Immature natural killer cell (primary cell): ENCODE measurements around the gene UBR1. TPM values are rescaled to one million over a fixed set of nuclear protein-coding genes. Genes with fewer than 3 reads are reported as not detected.

Experiments
- DNase-seq, 3 donors: peaks; one replicate each; pipeline ENCODE4 v3.0.0; 2022; ENCODE audit warnings: mixed read lengths in 1 of 3
- H3K27ac Mint-ChIP-seq, 6 donors: one replicate each; pipeline ENCODE4 v1.8.0; 2020; ENCODE audit warnings: mixed read lengths in 6 of 6, mild to moderate bottlenecking in 5 of 6, inconsistent platforms in 4 of 6, moderate library complexity in 3 of 6
- H3K27me3 Mint-ChIP-seq, 3 donors: one replicate each; pipeline ENCODE4 v1.8.0; 2020 to 2021; ENCODE audit warnings: low read depth in 3 of 3, mild to moderate bottlenecking in 3 of 3, mixed read lengths in 3 of 3, moderate library complexity in 3 of 3, inconsistent platforms in 1 of 3
- H3K36me3 Mint-ChIP-seq, 3 donors: one replicate each; pipeline ENCODE4 v1.8.0; 2020; ENCODE audit warnings: mixed read lengths in 3 of 3, inconsistent platforms in 2 of 3, mild to moderate bottlenecking in 2 of 3
- H3K4me1 Mint-ChIP-seq, 2 donors: one replicate each; pipeline ENCODE4 v1.8.0; 2020; ENCODE audit warnings: inconsistent platforms in 2 of 2, mild to moderate bottlenecking in 2 of 2, mixed read lengths in 2 of 2, moderate library complexity in 1 of 2
- H3K4me3 Mint-ChIP-seq, 5 donors: one replicate each; pipeline ENCODE4 v1.8.0; 2020; ENCODE audit warnings: mild to moderate bottlenecking in 5 of 5, mixed read lengths in 5 of 5, inconsistent platforms in 3 of 5, moderate library complexity in 3 of 5
- H3K9me3 Mint-ChIP-seq, 6 donors: one replicate each; pipeline ENCODE4 v1.8.0; 2020; ENCODE audit warnings: mild to moderate bottlenecking in 6 of 6, mixed read lengths in 6 of 6, inconsistent platforms in 4 of 6, moderate library complexity in 3 of 6
- polyA plus RNA-seq, 3 donors: library from polyadenylated mRNA; unstranded; fragments of 300-500 nt; fragmentation: Illumina TruSeq; gene quantifications; one replicate each; pipeline ENCODE4 v1.2.3, GENCODE V29; 2021

The UBR1 gene
- polyA plus RNA-seq, 3 donors from 2014 or later = 12.1 to 26.5 (median 15.1) TPM

DNA sequence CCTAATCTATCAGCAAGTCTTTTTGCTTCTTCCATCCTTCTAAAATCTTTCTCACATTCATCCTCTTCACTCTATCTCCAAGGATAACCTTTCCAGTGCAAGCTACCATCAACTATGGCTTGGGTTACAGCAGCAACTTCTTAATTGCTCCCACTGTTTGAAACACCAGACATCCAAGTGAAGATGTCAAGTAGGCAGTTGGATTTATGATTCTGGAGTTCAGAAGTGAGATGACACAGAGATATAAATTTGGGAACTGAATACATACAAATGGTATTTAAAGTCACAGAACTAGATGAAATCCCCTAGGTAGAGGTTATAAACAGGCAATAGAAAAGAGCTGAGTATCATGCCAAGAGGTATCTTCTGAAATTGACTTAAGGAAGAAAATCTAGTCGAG lies 3.7 kb downstream of the UBR1 start:
- Mint-ChIP-seq H3K9me3 (no peaks in the 10 kb centered on the region), H3K27me3 (peaks cover 1 to 11% (median 9%) of the 10 kb centered on the region in 3 donors), H3K4me1 (peaks cover 65 to 93% of the 10 kb centered on the region in 2 donors), H3K27ac (peak overlapping the region in 5 of 6 donors; percentile 1 to 80 (median 53)), H3K36me3 (peaks cover 13 to 18% (median 18%) of the 10 kb centered on the region in 3 donors), H3K4me3 (no peak overlapping the region)
- DNase-seq = no peak

DNA sequence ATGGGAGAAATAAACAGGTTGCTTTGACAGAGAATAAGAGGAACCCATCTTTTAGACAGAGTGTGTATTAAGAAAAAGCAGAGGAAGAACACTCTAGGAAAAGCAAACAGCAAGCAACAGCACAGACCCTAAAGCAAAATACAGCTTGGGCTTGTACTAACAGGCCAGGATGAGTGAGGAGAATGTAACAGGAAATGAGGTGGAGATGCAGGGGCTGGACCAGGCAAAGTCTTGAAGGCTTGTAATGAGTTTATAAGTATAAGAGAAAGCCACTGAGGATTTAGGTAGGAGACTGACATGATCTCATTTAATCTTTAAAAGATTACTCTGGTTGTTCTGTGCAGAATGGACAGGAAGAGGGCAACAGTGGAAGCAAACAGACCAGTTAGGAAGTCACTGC lies 4.9 kb downstream of the UBR1 start:
- Mint-ChIP-seq H3K27me3 (peaks cover 1 to 8% (median 6%) of the 10 kb centered on the region in 3 donors), H3K4me3 (peak overlapping the region in 1 of 5 donors; percentile 37), H3K4me1 (peaks cover 63 to 92% of the 10 kb centered on the region in 2 donors), H3K36me3 (peaks cover 17 to 18% (median 18%) of the 10 kb centered on the region in 3 donors), H3K9me3 (no peaks in the 10 kb centered on the region), H3K27ac (peak overlapping the region in 4 of 6 donors; percentile 32 to 87 (median 62))
- DNase-seq = no peak

GRCh38 chr15:43099105-43099845 lies 6.6 kb downstream of the UBR1 start:
- Mint-ChIP-seq H3K9me3 (no peaks in the 10 kb centered on the region), H3K4me1 (peaks cover 63 to 92% of the 10 kb centered on the region in 2 donors), H3K4me3 (no peak overlapping the region), H3K27me3 (peaks cover 0 to 4% (median 1%) of the 10 kb centered on the region in 3 donors), H3K36me3 (peaks cover 18 to 19% (median 18%) of the 10 kb centered on the region in 3 donors), H3K27ac (no peak overlapping the region)
- no peak for DNase-seq

DNA sequence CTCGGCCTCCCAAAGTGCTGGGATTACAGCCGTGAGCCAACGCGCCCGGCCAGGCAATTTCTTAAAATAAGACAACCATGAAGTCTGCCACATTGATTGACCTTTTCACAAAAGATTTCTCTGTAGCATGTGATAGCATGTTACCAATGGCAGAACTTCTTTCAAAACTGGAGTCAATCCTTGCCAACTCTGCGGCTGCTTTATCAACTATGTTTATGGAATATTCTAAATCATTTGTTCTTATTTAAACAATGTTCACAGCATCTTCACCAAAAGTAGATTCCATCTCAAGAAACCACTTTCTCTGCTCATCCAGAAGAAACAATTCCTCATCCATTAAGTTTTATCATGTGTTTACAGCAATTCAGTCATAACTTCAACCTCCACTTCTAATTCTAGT lies 9.4 kb downstream of the UBR1 start:
- no peak for DNase-seq
- H3K27ac Mint-ChIP-seq = peak overlapping the region in 2 of 6 donors; percentile 7 to 47
- no peak overlapping the region for H3K4me3 Mint-ChIP-seq
- H3K36me3 Mint-ChIP-seq = peaks cover 14 to 17% (median 15%) of the 10 kb centered on the region in 3 donors
- H3K4me1 Mint-ChIP-seq = peaks cover 48 to 88% of the 10 kb centered on the region in 2 donors
- H3K27me3 Mint-ChIP-seq = peaks cover 0 to 4% (median 1%) of the 10 kb centered on the region in 3 donors
- no peaks in the 10 kb centered on the region for H3K9me3 Mint-ChIP-seq

DNA sequence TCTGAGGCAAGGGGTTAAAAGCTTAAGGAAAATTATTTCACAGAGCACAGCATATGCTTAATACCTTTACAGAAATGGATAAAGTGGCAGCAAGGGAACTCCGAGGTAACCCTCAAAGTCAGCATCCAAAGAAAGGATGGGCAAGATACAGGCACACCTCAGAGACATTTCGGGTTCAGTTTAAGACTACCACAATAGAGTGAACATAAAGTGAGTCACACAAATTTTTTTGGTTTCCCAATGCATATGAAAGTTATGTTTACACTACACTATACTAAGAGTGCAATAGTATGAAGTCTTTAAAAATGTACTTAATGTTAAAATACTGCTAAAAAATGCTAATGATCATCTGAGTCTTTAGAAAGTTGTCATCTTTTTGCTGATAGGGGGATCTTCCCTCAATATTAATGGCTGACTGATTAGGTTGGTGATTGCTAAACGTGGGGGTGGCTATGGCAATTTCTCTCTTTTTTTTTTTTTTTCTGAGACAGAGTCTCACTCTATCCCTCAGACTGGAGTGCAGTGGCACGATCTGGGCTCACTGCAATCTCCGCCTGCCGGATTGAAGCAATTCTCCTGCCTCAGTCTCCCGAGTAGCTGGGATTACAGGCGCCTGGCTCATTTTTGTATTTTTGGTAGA lies 10.0 kb downstream of the UBR1 start:
- H3K27me3 Mint-ChIP-seq = peaks cover 0 to 2% (median 1%) of the 10 kb centered on the region in 3 donors
- H3K4me1 Mint-ChIP-seq = peaks cover 42 to 82% of the 10 kb centered on the region in 2 donors
- DNase-seq = no peak
- no peak overlapping the region for H3K4me3 Mint-ChIP-seq
- H3K36me3 Mint-ChIP-seq = peaks cover 9 to 15% (median 14%) of the 10 kb centered on the region in 3 donors
- peak overlapping the region in 2 of 6 donors; percentile 22 to 29 for H3K27ac Mint-ChIP-seq
- H3K9me3 Mint-ChIP-seq = no peaks in the 10 kb centered on the region

DNA sequence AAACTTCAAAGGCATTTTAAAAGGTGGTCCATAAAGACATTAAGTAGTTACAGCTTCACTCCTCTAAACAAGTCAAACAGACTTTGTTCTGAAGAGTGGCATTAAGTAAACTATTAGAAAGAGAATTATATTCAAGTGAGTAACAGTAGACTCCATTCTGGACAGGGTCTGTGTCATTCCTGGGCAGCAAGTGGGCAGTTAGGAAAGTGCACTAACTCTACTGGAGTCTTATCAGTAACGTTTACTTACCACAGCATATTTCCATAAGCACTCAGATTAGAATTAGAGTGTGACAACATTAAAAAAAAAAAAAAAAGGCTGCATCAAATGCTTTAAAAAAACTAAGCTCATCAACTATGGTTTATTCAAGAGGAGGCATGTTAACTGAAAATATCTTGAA lies 10.6 kb downstream of the UBR1 start:
- H3K9me3 Mint-ChIP-seq = no peaks in the 10 kb centered on the region
- peaks cover 42 to 81% of the 10 kb centered on the region in 2 donors for H3K4me1 Mint-ChIP-seq
- H3K27me3 Mint-ChIP-seq = peaks cover 0 to 2% (median 0%) of the 10 kb centered on the region in 3 donors
- DNase-seq = no peak
- peaks cover 8 to 13% (median 13%) of the 10 kb centered on the region in 3 donors for H3K36me3 Mint-ChIP-seq
- H3K4me3 Mint-ChIP-seq = no peak overlapping the region
- peak overlapping the region in 3 of 6 donors; percentile 3 to 29 (median 22) for H3K27ac Mint-ChIP-seq

- peaks cover 43 to 81% of the 10 kb centered on the region in 2 donors for H3K4me1 Mint-ChIP-seq
- DNase-seq = no peak
- no peaks in the 10 kb centered on the region for H3K9me3 Mint-ChIP-seq
- peak overlapping the region in 4 of 6 donors; percentile 2 to 61 (median 24) for H3K27ac Mint-ChIP-seq
- H3K36me3 Mint-ChIP-seq = peaks cover 6 to 10% (median 10%) of the 10 kb centered on the region in 3 donors
- peaks cover 0 to 2% (median 0%) of the 10 kb centered on the region in 3 donors for H3K27me3 Mint-ChIP-seq
- no peak overlapping the region for H3K4me3 Mint-ChIP-seq
Observed at GRCh38 chr15:43094416-43095030, 11.3 kb downstream of the UBR1 start.

- H3K9me3 Mint-ChIP-seq = no peaks in the 10 kb centered on the region
- H3K27me3 Mint-ChIP-seq = peaks cover 0 to 2% (median 0%) of the 10 kb centered on the region in 3 donors
- no peak overlapping the region for H3K27ac Mint-ChIP-seq
- H3K4me1 Mint-ChIP-seq = peaks cover 45 to 79% of the 10 kb centered on the region in 2 donors
- peaks cover 4 to 10% (median 10%) of the 10 kb centered on the region in 3 donors for H3K36me3 Mint-ChIP-seq
- DNase-seq = no peak
- no peak overlapping the region for H3K4me3 Mint-ChIP-seq
Observed at GRCh38 chr15:43093026-43093425, 12.8 kb downstream of the UBR1 start.

- Mint-ChIP-seq H3K4me1 (peaks cover 39 to 75% of the 10 kb centered on the region in 2 donors), H3K36me3 (peaks cover 4 to 10% (median 4%) of the 10 kb centered on the region in 3 donors), H3K27me3 (peaks cover 0 to 2% (median 0%) of the 10 kb centered on the region in 3 donors), H3K4me3 (no peak overlapping the region), H3K9me3 (no peaks in the 10 kb centered on the region), H3K27ac (peak overlapping the region in 3 of 6 donors; percentile 28 to 77 (median 58))
- no peak for DNase-seq
Observed at GRCh38 chr15:43091859-43092258, 14.0 kb downstream of the UBR1 start.

DNA sequence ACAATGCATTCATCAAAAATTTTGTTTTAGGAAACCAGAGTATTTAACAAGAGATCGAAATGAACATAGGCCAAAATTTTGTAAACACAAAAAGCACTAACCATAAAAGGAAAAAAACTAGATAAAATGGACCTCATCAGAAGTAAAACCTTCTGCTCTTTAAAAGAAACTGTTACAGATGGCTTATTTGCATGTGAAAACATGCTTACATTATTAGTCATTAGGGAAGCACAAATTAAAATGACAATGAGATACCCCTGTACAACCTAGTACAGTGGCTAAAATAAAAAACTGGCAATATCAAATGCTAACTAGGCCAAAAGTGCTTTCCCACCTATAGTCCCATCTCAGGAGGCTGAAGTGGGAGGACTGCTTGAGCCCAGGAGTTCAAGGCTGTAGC lies 19.3 kb downstream of the UBR1 start:
- Mint-ChIP-seq H3K9me3 (no peaks in the 10 kb centered on the region), H3K4me3 (no peak overlapping the region), H3K27ac (peak overlapping the region in 4 of 6 donors; percentile 39 to 71 (median 54)), H3K4me1 (peaks cover 34 to 48% of the 10 kb centered on the region in 2 donors), H3K36me3 (peaks cover 9 to 25% (median 23%) of the 10 kb centered on the region in 3 donors), H3K27me3 (no peaks in the 10 kb centered on the region)
- DNase-seq = no peak

DNA sequence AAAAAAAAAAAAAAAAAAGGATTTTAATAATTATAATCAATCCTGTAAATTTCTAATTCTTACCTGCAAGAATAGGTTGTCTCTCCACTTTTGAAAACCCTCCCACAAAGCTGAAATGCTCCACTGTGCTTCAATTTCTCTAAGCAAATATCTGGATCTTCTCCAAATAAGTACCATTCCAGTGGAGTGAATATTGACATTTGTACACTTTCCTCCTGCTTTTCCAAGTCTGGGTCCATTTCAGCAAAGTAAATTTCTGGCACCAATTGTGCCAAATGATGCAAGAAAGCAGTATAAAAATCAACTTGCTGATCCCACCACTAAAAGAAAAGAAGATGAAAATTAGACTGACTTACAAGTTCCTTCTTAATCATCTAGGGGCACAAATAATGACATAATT lies 19.9 kb downstream of the UBR1 start:
- H3K36me3 Mint-ChIP-seq = peaks cover 9 to 25% (median 23%) of the 10 kb centered on the region in 3 donors
- no peak overlapping the region for H3K4me3 Mint-ChIP-seq

GRCh38 chr15:43082509-43082908 lies 23.3 kb downstream of the UBR1 start:
- Mint-ChIP-seq H3K27ac (peak overlapping the region in 2 of 6 donors; percentile 16 to 28), H3K4me3 (no peak overlapping the region), H3K9me3 (no peaks in the 10 kb centered on the region), H3K4me1 (peaks cover 33 to 44% of the 10 kb centered on the region in 2 donors), H3K27me3 (no peaks in the 10 kb centered on the region), H3K36me3 (peaks cover 9 to 39% (median 30%) of the 10 kb centered on the region in 3 donors)
- DNase-seq = no peak

More for the DNA sequence above, 19.9 kb downstream of the UBR1 start:
- H3K9me3 Mint-ChIP-seq = no peaks in the 10 kb centered on the region
- H3K27ac Mint-ChIP-seq = peak overlapping the region in 3 of 6 donors; percentile 7 to 51 (median 17)
- peaks cover 34 to 48% of the 10 kb centered on the region in 2 donors for H3K4me1 Mint-ChIP-seq
- no peak for DNase-seq
- no peaks in the 10 kb centered on the region for H3K27me3 Mint-ChIP-seq

GRCh38 chr15:43081283-43081682 lies 24.6 kb downstream of the UBR1 start:
- Mint-ChIP-seq H3K9me3 (no peaks in the 10 kb centered on the region), H3K4me3 (no peak overlapping the region), H3K27me3 (no peaks in the 10 kb centered on the region), H3K27ac (no peak overlapping the region), H3K36me3 (peaks cover 9 to 36% (median 28%) of the 10 kb centered on the region in 3 donors), H3K4me1 (peaks cover 28 to 37% of the 10 kb centered on the region in 2 donors)
- DNase-seq = no peak
